ENCODE data around the gene ITFG1. TPM values are rescaled to one million over a fixed set of nuclear protein-coding genes. Genes with fewer than 3 reads are reported as not detected.
"Not testable (repeated sequence)": the region's sequence is repeated elsewhere in the genome, so short reads cannot be mapped to it uniquely, and the experiment has no call there.

Gene ITFG1
- total and polyA plus RNA-seq, 4 experiments from 2014 or later: 26.1 to 31.3 (median 28.3) TPM

DNA sequence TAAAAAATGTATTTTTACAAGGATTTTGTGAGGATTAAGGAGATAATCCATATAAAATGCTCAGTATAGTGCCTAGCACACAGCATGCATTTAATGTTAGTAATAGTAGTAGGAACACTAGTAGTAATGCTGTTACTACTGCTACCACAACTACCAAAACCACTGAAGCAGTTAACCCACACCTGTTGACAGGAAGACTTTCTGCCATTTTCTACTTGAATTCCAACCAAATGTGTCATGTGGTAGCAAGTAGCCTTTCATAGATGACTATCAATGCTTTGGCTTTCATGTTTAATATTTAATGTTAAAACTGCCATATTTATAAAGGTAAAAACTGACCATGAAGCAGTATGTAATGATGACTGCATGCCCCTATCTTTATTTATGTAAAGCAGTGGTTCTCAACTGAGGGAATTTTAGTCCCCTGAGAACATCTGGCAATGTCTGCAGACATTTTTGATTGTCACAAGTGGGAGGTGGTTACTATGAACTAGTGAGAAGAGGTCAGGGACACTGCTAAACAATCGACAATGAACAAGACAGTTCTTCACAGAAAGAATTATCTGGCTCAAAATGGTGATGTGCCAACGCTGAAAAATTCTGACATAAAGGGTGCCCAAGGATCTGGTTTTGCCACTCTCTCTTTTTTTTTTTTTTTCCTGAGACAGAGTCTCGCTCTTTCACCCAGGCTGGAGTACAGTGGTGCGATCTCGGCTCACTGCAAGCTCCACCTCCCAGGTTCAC lies 89.4 kb downstream of the ITFG1 start:
- Histone ChIP-seq H3K36me3 (ENCODE audit: insufficient read depth, low read length) (peaks cover 17% of the 10 kb centered on the region), H3K4me3 (ENCODE audit: low read length in 2 of 2) (no peak overlapping the region), H3K27ac (ENCODE audit: low read depth, low read length) (no peak overlapping the region), H3K9me3 (ENCODE audit: control insufficient read depth in 1 of 2, low read length in 2 of 2) (no peaks in the 10 kb centered on the region), H3K27me3 (ENCODE audit: insufficient read depth, low read length) (no peaks in the 10 kb centered on the region), H3K4me1 (ENCODE audit: insufficient read depth, low read length) (no peaks in the 10 kb centered on the region)
- intact Hi-C loops (cut with micrococcal nuclease): no loop called here
- peaks cover 0 to 3% (median 0%) of the 10 kb centered on the region in 8 donors for H3K9me3 Mint-ChIP-seq
- H3K4me1 Mint-ChIP-seq: peaks cover 0 to 3% (median under 1%) of the 10 kb centered on the region in 4 donors
- H3K27ac Mint-ChIP-seq: no peak overlapping the region
- H3K4me3 Mint-ChIP-seq: no peak overlapping the region
- no peaks in the 10 kb centered on the region for H3K27me3 Mint-ChIP-seq
- POLR2A ChIA-PET (ENCODE audit: partially characterized antibody): no interaction called here
- no peak for DNase-seq
- peaks cover 49 to 61% of the 10 kb centered on the region in 2 donors for H3K36me3 Mint-ChIP-seq
- CTCF ChIA-PET (ENCODE audit: partially characterized antibody): no interaction called here

DNA sequence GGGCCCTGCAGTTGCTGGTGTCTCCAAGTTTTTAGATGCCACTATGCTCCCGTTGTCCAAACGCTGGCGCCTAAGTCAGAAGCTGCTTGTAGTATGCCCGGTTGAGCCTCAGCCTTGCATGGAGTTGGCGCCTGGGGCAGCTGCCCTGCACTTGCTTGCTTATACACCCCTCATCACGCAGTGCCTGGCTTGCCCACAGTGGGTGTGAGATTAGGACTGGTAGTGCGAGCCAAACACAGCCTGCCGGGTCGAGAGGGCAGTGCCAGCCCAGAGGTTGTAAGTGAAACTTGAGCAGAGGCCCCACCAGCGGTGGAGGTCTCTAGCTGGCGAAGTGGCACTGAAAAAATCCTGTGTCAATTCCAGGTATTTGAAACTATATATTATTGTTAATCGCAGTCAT lies 90.3 kb downstream of the ITFG1 start:
- peaks cover 0 to 3% (median under 1%) of the 10 kb centered on the region in 4 donors for H3K4me1 Mint-ChIP-seq
- no peaks in the 10 kb centered on the region for H3K27me3 Mint-ChIP-seq
- H3K36me3 Mint-ChIP-seq: peaks cover 56 to 68% of the 10 kb centered on the region in 2 donors
- no peak overlapping the region for H3K27ac Mint-ChIP-seq
- H3K9me3 Mint-ChIP-seq: peaks cover 0 to 3% (median 0%) of the 10 kb centered on the region in 8 donors
- no peak overlapping the region for H3K27ac ChIP-seq (ENCODE audit: low read depth, low read length)
- ChIA-PET POLR2A (ENCODE audit: partially characterized antibody) (no interaction called here), CTCF (ENCODE audit: partially characterized antibody) (no interaction called here)
- H3K36me3 ChIP-seq (ENCODE audit: insufficient read depth, low read length): peaks cover 16% of the 10 kb centered on the region
- no peak for DNase-seq
- H3K27me3 ChIP-seq (ENCODE audit: insufficient read depth, low read length): no peaks in the 10 kb centered on the region
- no peaks in the 10 kb centered on the region for H3K9me3 ChIP-seq (ENCODE audit: control insufficient read depth in 1 of 2, low read length in 2 of 2)
- no peak overlapping the region for H3K4me3 ChIP-seq (ENCODE audit: low read length in 2 of 2)
- no peak overlapping the region for H3K4me3 Mint-ChIP-seq
- H3K4me1 ChIP-seq (ENCODE audit: insufficient read depth, low read length): no peaks in the 10 kb centered on the region
- intact Hi-C loops (cut with micrococcal nuclease): no loop called here

- H3K4me1 ChIP-seq (ENCODE audit: insufficient read depth, low read length): no peaks in the 10 kb centered on the region
- H3K9me3 Mint-ChIP-seq: no peaks in the 10 kb centered on the region
- no peak overlapping the region for H3K4me3 Mint-ChIP-seq
- POLR2A ChIA-PET (ENCODE audit: partially characterized antibody): no interaction called here
- no peaks in the 10 kb centered on the region for H3K27me3 ChIP-seq (ENCODE audit: insufficient read depth, low read length)
- peaks cover 0 to 8% (median 0%) of the 10 kb centered on the region in 4 donors for H3K4me1 Mint-ChIP-seq
- no peak overlapping the region for H3K27ac Mint-ChIP-seq
- no peak overlapping the region for H3K4me3 ChIP-seq (ENCODE audit: low read length in 2 of 2)
- peaks cover 46 to 48% of the 10 kb centered on the region in 2 donors for H3K36me3 Mint-ChIP-seq
- no peaks in the 10 kb centered on the region for H3K27me3 Mint-ChIP-seq
- no peaks in the 10 kb centered on the region for H3K9me3 ChIP-seq (ENCODE audit: control insufficient read depth in 1 of 2, low read length in 2 of 2)
- H3K27ac ChIP-seq (ENCODE audit: low read depth, low read length): no peak overlapping the region
- DNase-seq: no peak
- intact Hi-C loops (cut with micrococcal nuclease): no loop called here
- H3K36me3 ChIP-seq (ENCODE audit: insufficient read depth, low read length): peaks cover 4% of the 10 kb centered on the region
- CTCF ChIA-PET (ENCODE audit: partially characterized antibody): no interaction called here
These were observed 94.6 kb downstream of the ITFG1 start for GRCh38 chr16:47366228-47366627.

- H3K36me3 Mint-ChIP-seq: peaks cover 32 to 35% of the 10 kb centered on the region in 2 donors
- no peaks in the 10 kb centered on the region for H3K4me1 ChIP-seq (ENCODE audit: insufficient read depth, low read length)
- H3K27me3 ChIP-seq (ENCODE audit: insufficient read depth, low read length): no peaks in the 10 kb centered on the region
- POLR2A ChIA-PET (ENCODE audit: partially characterized antibody): no interaction called here
- CTCF ChIA-PET (ENCODE audit: partially characterized antibody): no interaction called here
- H3K9me3 ChIP-seq (ENCODE audit: control insufficient read depth in 1 of 2, low read length in 2 of 2): no peaks in the 10 kb centered on the region
- H3K36me3 ChIP-seq (ENCODE audit: insufficient read depth, low read length): no peaks in the 10 kb centered on the region
- no peak overlapping the region for H3K4me3 ChIP-seq (ENCODE audit: low read length in 2 of 2)
- H3K27ac ChIP-seq (ENCODE audit: low read depth, low read length): no peak overlapping the region
- H3K4me3 Mint-ChIP-seq: no peak overlapping the region
- H3K27me3 Mint-ChIP-seq: no peaks in the 10 kb centered on the region
- no peaks in the 10 kb centered on the region for H3K9me3 Mint-ChIP-seq
- no peak for DNase-seq
- H3K4me1 Mint-ChIP-seq: peaks cover 0 to 5% (median under 1%) of the 10 kb centered on the region in 4 donors
- intact Hi-C loops (cut with micrococcal nuclease): no loop called here
- H3K27ac Mint-ChIP-seq: no peak overlapping the region
These were observed 97.1 kb downstream of the ITFG1 start for GRCh38 chr16:47363761-47364160.

DNA sequence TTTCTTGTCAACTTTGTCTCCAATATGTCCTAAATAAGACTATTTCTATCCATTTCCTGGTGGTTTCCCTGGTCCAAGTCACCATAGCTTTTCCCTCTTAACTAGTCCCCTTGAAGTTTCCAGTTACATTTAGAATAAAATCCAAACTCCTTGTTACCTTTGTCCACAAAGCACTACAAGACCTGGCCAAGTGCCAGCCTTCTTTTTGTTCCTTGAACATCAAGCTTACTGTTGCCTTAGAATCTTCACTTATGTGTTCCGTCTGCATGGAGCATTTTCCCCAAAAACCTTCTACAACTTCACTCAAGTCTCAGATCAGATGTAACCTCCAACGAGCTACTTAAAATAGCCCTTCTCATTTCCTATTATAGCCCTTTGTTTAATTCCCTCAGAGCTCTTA lies 101.4 kb downstream of the ITFG1 start:
- no peak overlapping the region for H3K4me3 Mint-ChIP-seq
- H3K27me3 ChIP-seq (ENCODE audit: insufficient read depth, low read length): no peaks in the 10 kb centered on the region
- ChIA-PET POLR2A (ENCODE audit: partially characterized antibody) (no interaction called here), CTCF (ENCODE audit: partially characterized antibody) (no interaction called here)
- H3K27ac Mint-ChIP-seq: no peak overlapping the region
- H3K27ac ChIP-seq (ENCODE audit: low read depth, low read length): no peak overlapping the region
- DNase-seq: no peak
- H3K36me3 ChIP-seq (ENCODE audit: insufficient read depth, low read length): no peaks in the 10 kb centered on the region
- H3K9me3 Mint-ChIP-seq: peaks cover 0 to 9% (median 4%) of the 10 kb centered on the region in 8 donors
- peaks cover 31 to 41% of the 10 kb centered on the region in 2 donors for H3K36me3 Mint-ChIP-seq
- no peak overlapping the region for H3K4me3 ChIP-seq (ENCODE audit: low read length in 2 of 2)
- H3K4me1 Mint-ChIP-seq: peaks cover 0 to 5% (median 2%) of the 10 kb centered on the region in 4 donors
- H3K27me3 Mint-ChIP-seq: no peaks in the 10 kb centered on the region
- intact Hi-C loops (cut with micrococcal nuclease): no loop called here
- no peaks in the 10 kb centered on the region for H3K4me1 ChIP-seq (ENCODE audit: insufficient read depth, low read length)
- no peaks in the 10 kb centered on the region for H3K9me3 ChIP-seq (ENCODE audit: control insufficient read depth in 1 of 2, low read length in 2 of 2)

DNA sequence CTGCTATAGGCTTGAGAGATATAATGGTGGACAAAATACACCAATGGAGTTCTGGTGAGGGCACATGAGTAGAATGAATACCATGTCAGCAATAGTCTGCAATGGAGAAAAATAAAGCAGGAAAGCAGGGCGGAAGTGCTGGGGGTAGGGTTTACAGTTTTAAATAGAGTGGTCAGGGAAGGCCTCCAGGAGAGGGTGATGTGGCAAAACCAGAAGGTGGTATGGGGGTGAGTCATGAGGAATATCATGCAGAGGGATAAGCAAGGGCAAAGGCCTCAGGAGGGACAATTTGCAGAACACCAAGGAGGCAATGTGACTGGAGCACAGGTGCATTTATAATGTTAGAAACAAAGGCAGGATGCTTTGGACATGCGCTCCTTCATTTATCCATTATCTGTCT lies 102.0 kb downstream of the ITFG1 start:
- H3K27ac Mint-ChIP-seq: peak overlapping the region in 1 of 7 donors; percentile 13
- no peaks in the 10 kb centered on the region for H3K27me3 Mint-ChIP-seq
- ChIA-PET CTCF (ENCODE audit: partially characterized antibody) (no interaction called here), POLR2A (ENCODE audit: partially characterized antibody) (no interaction called here)
- H3K4me1 Mint-ChIP-seq: peaks cover 0 to 5% (median 2%) of the 10 kb centered on the region in 4 donors
- intact Hi-C loops (cut with micrococcal nuclease): no loop called here
- Histone ChIP-seq H3K4me1 (ENCODE audit: insufficient read depth, low read length) (no peaks in the 10 kb centered on the region), H3K27ac (ENCODE audit: low read depth, low read length) (no peak overlapping the region), H3K27me3 (ENCODE audit: insufficient read depth, low read length) (no peaks in the 10 kb centered on the region), H3K4me3 (ENCODE audit: low read length in 2 of 2) (no peak overlapping the region), H3K36me3 (ENCODE audit: insufficient read depth, low read length) (no peaks in the 10 kb centered on the region), H3K9me3 (ENCODE audit: control insufficient read depth in 1 of 2, low read length in 2 of 2) (no peaks in the 10 kb centered on the region)
- peaks cover 0 to 13% (median 10%) of the 10 kb centered on the region in 8 donors for H3K9me3 Mint-ChIP-seq
- H3K4me3 Mint-ChIP-seq: no peak overlapping the region
- DNase-seq: no peak
- peaks cover 37 to 46% of the 10 kb centered on the region in 2 donors for H3K36me3 Mint-ChIP-seq

GRCh38 chr16:47349029-47349428 lies 111.8 kb downstream of the ITFG1 start:
- H3K27me3 ChIP-seq (ENCODE audit: insufficient read depth, low read length); H3K27ac ChIP-seq (ENCODE audit: low read depth, low read length); H3K9me3 ChIP-seq (ENCODE audit: control insufficient read depth in 1 of 2, low read length in 2 of 2); H3K4me1 ChIP-seq (ENCODE audit: insufficient read depth, low read length); intact Hi-C loops (cut with micrococcal nuclease); H3K36me3 ChIP-seq (ENCODE audit: insufficient read depth, low read length); H3K27ac Mint-ChIP-seq; H3K4me3 Mint-ChIP-seq; POLR2A ChIA-PET (ENCODE audit: partially characterized antibody); H3K4me3 ChIP-seq (ENCODE audit: low read length in 2 of 2); CTCF ChIA-PET (ENCODE audit: partially characterized antibody); H3K27me3 Mint-ChIP-seq; DNase-seq: not testable (repeated sequence)
- H3K9me3 Mint-ChIP-seq: peaks cover 2 to 77% (median 52%) of the 10 kb centered on the region in 8 donors
- H3K4me1 Mint-ChIP-seq: peaks cover 0 to 10% (median 3%) of the 10 kb centered on the region in 4 donors
- peaks cover 59 to 78% of the 10 kb centered on the region in 2 donors for H3K36me3 Mint-ChIP-seq
